Caco-2 (cell line): Measurements from ENCODE around the gene LRRC4C. TPM values are rescaled to one million over a fixed set of nuclear protein-coding genes. Genes with fewer than 3 reads are reported as not detected.

Source experiments
- BruUV-seq: library from RNA; stranded (reverse); fragments of 400-500 nt; replicated peaks from 2 replicates; lab custom pipeline; 2021; lab: Mats Ljungman, UMichigan
- CTCF ChIA-PET: fragments of 300-600 bp; sonication (Branson Sonifier 250); formaldehyde crosslinking; loops from one replicate; lab custom pipeline; 2022; ENCODE audit warnings: antibody characterized with exemption; lab: Charles Lee
- POLR2A ChIA-PET: fragments of 300-600 bp; sonication (Branson Sonifier 250); formaldehyde crosslinking; loops from one replicate; lab custom pipeline; 2022; ENCODE audit warnings: antibody characterized with exemption; lab: Charles Lee
- DNase-seq, 2 experiments: peaks; one replicate each; pipeline versions ENCODE4 v3.0.0 to v3.0.0-alpha.2; 2020 to 2022
- H3K27me3 ChIP-seq: replicated peaks from 2 replicates; pipeline ENCODE4 v1.6.0; 2011; ENCODE audit warnings: low read length; ENCODE audit not compliant: control insufficient read depth, insufficient read depth
- H3K36me3 ChIP-seq: 2 replicates; pipeline ENCODE4 v1.5.1; 2011; ENCODE audit warnings: low read length; ENCODE audit not compliant: control insufficient read depth, insufficient read depth
- H3K4me1 ChIP-seq: fragments of 250-450 bp; sonication (Bioruptor Pico); 2 replicates; pipeline ENCODE4 v1.5.1; 2020; ENCODE audit warnings: mild to moderate bottlenecking
- H3K4me3 ChIP-seq: 2 replicates; pipeline ENCODE4 v1.5.1; 2011; ENCODE audit warnings: low read depth, mild to moderate bottlenecking, control low read depth, low read length
- H3K9me3 ChIP-seq: fragments of 250-450 bp; sonication (Bioruptor Pico); 2 replicates; pipeline ENCODE4 v1.5.1; 2020; ENCODE audit warnings: mild to moderate bottlenecking, moderate library complexity
- H3K27ac Mint-ChIP-seq: one replicate; pipeline ENCODE4 v1.8.0; 2022; ENCODE audit warnings: mixed read lengths; ENCODE audit not compliant: unreplicated experiment
- H3K27me3 Mint-ChIP-seq: one replicate; pipeline ENCODE4 v1.8.0; 2022; ENCODE audit warnings: mixed read lengths; ENCODE audit not compliant: insufficient read depth, unreplicated experiment
- H3K36me3 Mint-ChIP-seq: one replicate; pipeline ENCODE4 v1.8.0; 2022; ENCODE audit warnings: mild to moderate bottlenecking, mixed read lengths; ENCODE audit not compliant: insufficient read depth, unreplicated experiment
- H3K4me1 Mint-ChIP-seq: one replicate; pipeline ENCODE4 v1.8.0; 2022; ENCODE audit warnings: low read depth, mixed read lengths; ENCODE audit not compliant: unreplicated experiment
- H3K4me3 Mint-ChIP-seq: one replicate; pipeline ENCODE4 v1.8.0; 2022; ENCODE audit warnings: mild to moderate bottlenecking, moderate library complexity, mixed read lengths; ENCODE audit not compliant: unreplicated experiment
- H3K9me3 Mint-ChIP-seq: one replicate; pipeline ENCODE4 v1.8.0; 2022; ENCODE audit warnings: mixed read lengths; ENCODE audit not compliant: unreplicated experiment
- CTCF ChIP-seq, 2 experiments: fragments of 200-600 bp in 1 of 2; IDR thresholded peaks; 1 replicate in 1 of 2; 2 replicates in 1 of 2; pipeline versions ENCODE4 v1.5.1 to v1.8.0; 2011 to 2022; ENCODE audit warnings: antibody characterized with exemption in 1 of 2, control low read depth in 1 of 2, inconsistent platforms in 1 of 2, low read depth in 1 of 2, low read length in 1 of 2, mild to moderate bottlenecking in 1 of 2, moderate library complexity in 1 of 2; ENCODE audit not compliant: insufficient read depth in 1 of 2, severe bottlenecking in 1 of 2, unreplicated experiment in 1 of 2
- intact Hi-C: fragments of 100-400 bp; cut with micrococcal nuclease; formaldehyde crosslinking; loops from one replicate; pipeline ENCODE4 v1.10.0; 2022; ENCODE audit not compliant: unreplicated experiment
- total RNA-seq: library from RNA; stranded (reverse); gene quantifications from 2 replicates; pipeline ENCODE4 v1.2.3, GENCODE V29; 2022

Gene LRRC4C
- total RNA-seq, 1 experiment from 2014 or later = not detected

- Mint-ChIP-seq H3K36me3 (no peaks in the 10 kb centered on the region), H3K4me3 (no peak overlapping the region), H3K27ac (no peak overlapping the region), H3K4me1 (no peaks in the 10 kb centered on the region), H3K27me3 (no peaks in the 10 kb centered on the region), H3K9me3 (no peaks in the 10 kb centered on the region)
- no peaks in the 10 kb centered on the region for H3K9me3 ChIP-seq
- no peaks in the 10 kb centered on the region for H3K36me3 ChIP-seq
- H3K4me3 ChIP-seq = no peak overlapping the region
- no TSS peak for BruUV-seq
- no peak for TF ChIP-seq CTCF (IDR thresholded peaks at IDR 0.05; ENCODE audit: insufficient read depth in 1 of 2, low read depth in 1 of 2, low read length in 1 of 2, severe bottlenecking in 1 of 2, unreplicated experiment in 1 of 2)
- no peak for DNase-seq
- H3K27me3 ChIP-seq = no peaks in the 10 kb centered on the region
- no peaks in the 10 kb centered on the region for H3K4me1 ChIP-seq
- intact Hi-C loops = no loop called here
- ChIA-PET POLR2A (no interaction called here), CTCF (no interaction called here)
These were observed 942.3 kb downstream of the LRRC4C start for GRCh38 chr11:40517122-40517521.

GRCh38 chr11:40514124-40514523 is 945.3 kb downstream of the LRRC4C start:
- H3K4me3 Mint-ChIP-seq = no peak overlapping the region
- ChIA-PET POLR2A (no interaction called here), CTCF (no interaction called here)
- no peak overlapping the region for H3K27ac Mint-ChIP-seq
- no peaks in the 10 kb centered on the region for H3K9me3 Mint-ChIP-seq
- H3K27me3 Mint-ChIP-seq = no peaks in the 10 kb centered on the region
- Histone ChIP-seq H3K4me1 (no peaks in the 10 kb centered on the region), H3K9me3 (no peaks in the 10 kb centered on the region), H3K27me3 (no peaks in the 10 kb centered on the region), H3K4me3 (no peak overlapping the region), H3K36me3 (no peaks in the 10 kb centered on the region)
- no peak for TF ChIP-seq CTCF (IDR thresholded peaks at IDR 0.05; ENCODE audit: insufficient read depth in 1 of 2, low read depth in 1 of 2, low read length in 1 of 2, severe bottlenecking in 1 of 2, unreplicated experiment in 1 of 2)
- intact Hi-C loops = no loop called here
- H3K4me1 Mint-ChIP-seq = no peaks in the 10 kb centered on the region
- no peak for DNase-seq
- H3K36me3 Mint-ChIP-seq = no peaks in the 10 kb centered on the region
- no TSS peak for BruUV-seq

- Histone ChIP-seq H3K4me3 (no peak overlapping the region), H3K27me3 (no peaks in the 10 kb centered on the region), H3K4me1 (no peaks in the 10 kb centered on the region), H3K36me3 (no peaks in the 10 kb centered on the region), H3K9me3 (no peaks in the 10 kb centered on the region)
- Mint-ChIP-seq H3K36me3 (no peaks in the 10 kb centered on the region), H3K4me3 (no peak overlapping the region), H3K27me3 (no peaks in the 10 kb centered on the region), H3K27ac (no peak overlapping the region), H3K9me3 (no peaks in the 10 kb centered on the region), H3K4me1 (no peaks in the 10 kb centered on the region)
- no peak for TF ChIP-seq CTCF (IDR thresholded peaks at IDR 0.05; ENCODE audit: insufficient read depth in 1 of 2, low read depth in 1 of 2, low read length in 1 of 2, severe bottlenecking in 1 of 2, unreplicated experiment in 1 of 2)
- POLR2A ChIA-PET = no interaction called here
- CTCF ChIA-PET = no interaction called here
- BruUV-seq = no TSS peak
- intact Hi-C loops = no loop called here
- no peak for DNase-seq
These were observed 946.2 kb downstream of the LRRC4C start for GRCh38 chr11:40513281-40513680.
